ENCODE data around the gene APBB2. TPM values are rescaled to one million over a fixed set of nuclear protein-coding genes. Genes with fewer than 3 reads are reported as not detected.

APBB2 gene
- total RNA-seq, 1 experiment from 2014 or later: 17.7 TPM

DNA sequence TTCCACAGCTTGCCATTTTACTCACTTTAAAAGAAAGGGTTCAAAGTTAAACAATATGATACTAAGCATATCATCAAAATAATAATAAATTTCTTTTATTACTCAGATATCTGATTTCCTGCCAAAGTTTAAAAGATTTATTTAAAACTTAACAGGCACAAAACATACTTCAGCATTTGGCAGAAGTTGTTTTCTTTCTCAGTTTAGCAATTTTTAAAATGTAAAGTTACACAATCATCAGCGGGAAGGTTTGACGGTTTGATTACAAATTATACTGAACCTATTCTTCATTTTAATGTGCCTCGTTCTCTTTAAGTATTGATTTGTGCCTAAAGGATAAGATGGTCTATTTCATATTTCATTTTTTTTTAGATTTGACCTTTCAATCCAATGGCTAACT lies 227.2 kb downstream of the APBB2 start:
- H3K36me3 Mint-ChIP-seq (ENCODE audit: insufficient read depth, unreplicated experiment): no peaks in the 10 kb centered on the region
- H3K4me1 Mint-ChIP-seq (ENCODE audit: low read depth, unreplicated experiment): peaks cover 8% of the 10 kb centered on the region
- TF ChIP-seq, protein P1, sequence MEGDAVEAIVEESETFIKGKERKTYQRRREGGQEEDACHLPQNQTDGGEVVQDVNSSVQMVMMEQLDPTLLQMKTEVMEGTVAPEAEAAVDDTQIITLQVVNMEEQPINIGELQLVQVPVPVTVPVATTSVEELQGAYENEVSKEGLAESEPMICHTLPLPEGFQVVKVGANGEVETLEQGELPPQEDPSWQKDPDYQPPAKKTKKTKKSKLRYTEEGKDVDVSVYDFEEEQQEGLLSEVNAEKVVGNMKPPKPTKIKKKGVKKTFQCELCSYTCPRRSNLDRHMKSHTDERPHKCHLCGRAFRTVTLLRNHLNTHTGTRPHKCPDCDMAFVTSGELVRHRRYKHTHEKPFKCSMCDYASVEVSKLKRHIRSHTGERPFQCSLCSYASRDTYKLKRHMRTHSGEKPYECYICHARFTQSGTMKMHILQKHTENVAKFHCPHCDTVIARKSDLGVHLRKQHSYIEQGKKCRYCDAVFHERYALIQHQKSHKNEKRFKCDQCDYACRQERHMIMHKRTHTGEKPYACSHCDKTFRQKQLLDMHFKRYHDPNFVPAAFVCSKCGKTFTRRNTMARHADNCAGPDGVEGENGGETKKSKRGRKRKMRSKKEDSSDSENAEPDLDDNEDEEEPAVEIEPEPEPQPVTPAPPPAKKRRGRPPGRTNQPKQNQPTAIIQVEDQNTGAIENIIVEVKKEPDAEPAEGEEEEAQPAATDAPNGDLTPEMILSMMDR (IDR thresholded peaks at IDR 0.05; ENCODE audit: unreplicated experiment): no peak
- intact Hi-C loops (cut with micrococcal nuclease; ENCODE audit: unreplicated experiment): no loop called here
- H3K4me3 Mint-ChIP-seq (ENCODE audit: low read depth, unreplicated experiment): no peak overlapping the region
- H3K27ac Mint-ChIP-seq (ENCODE audit: unreplicated experiment): no peak overlapping the region
- DNase-seq: no peak
- BruUV-seq (replicated peaks): no TSS peak
- no peaks in the 10 kb centered on the region for H3K9me3 Mint-ChIP-seq (ENCODE audit: low read depth, unreplicated experiment)
- CTCF ChIA-PET: interaction anchor here (0.5 kb wide), 1 partner anchor 901 kb away, joined by 5 read pairs; no protein-coding TSS in a partner anchor
- no peaks in the 10 kb centered on the region for H3K27me3 Mint-ChIP-seq (ENCODE audit: unreplicated experiment)

DNA sequence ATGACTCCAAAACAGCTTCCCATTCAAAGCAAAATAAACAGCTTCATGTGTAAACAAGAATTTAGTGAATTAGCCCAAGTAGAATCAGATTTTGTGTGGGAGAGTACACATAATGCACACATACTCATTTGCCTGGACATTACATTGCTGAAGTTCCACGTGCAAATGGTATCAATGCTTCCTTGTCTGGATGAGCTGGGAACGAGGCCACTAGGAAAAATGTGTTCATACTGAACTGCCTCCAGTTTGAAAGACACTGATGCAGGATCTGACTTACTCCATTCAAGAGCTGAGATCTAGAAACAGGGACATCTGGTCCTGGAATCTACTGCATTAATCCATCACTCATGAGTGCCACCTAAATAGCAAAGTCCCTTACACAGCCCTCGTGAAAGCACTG lies 228.0 kb downstream of the APBB2 start:
- H3K4me3 Mint-ChIP-seq (ENCODE audit: low read depth, unreplicated experiment): no peak overlapping the region
- no peaks in the 10 kb centered on the region for H3K9me3 Mint-ChIP-seq (ENCODE audit: low read depth, unreplicated experiment)
- DNase-seq: no peak
- no peaks in the 10 kb centered on the region for H3K36me3 Mint-ChIP-seq (ENCODE audit: insufficient read depth, unreplicated experiment)
- BruUV-seq (replicated peaks): no TSS peak
- H3K4me1 Mint-ChIP-seq (ENCODE audit: low read depth, unreplicated experiment): peaks cover 2% of the 10 kb centered on the region
- intact Hi-C loops (cut with micrococcal nuclease; ENCODE audit: unreplicated experiment): no loop called here
- CTCF ChIA-PET: interaction anchor here (0.5 kb wide), 1 partner anchor 901 kb away, joined by 5 read pairs; no protein-coding TSS in a partner anchor
- no peaks in the 10 kb centered on the region for H3K27me3 Mint-ChIP-seq (ENCODE audit: unreplicated experiment)
- TF ChIP-seq, protein P1 (IDR thresholded peaks at IDR 0.05; ENCODE audit: unreplicated experiment): no peak
- H3K27ac Mint-ChIP-seq (ENCODE audit: unreplicated experiment): no peak overlapping the region

DNA sequence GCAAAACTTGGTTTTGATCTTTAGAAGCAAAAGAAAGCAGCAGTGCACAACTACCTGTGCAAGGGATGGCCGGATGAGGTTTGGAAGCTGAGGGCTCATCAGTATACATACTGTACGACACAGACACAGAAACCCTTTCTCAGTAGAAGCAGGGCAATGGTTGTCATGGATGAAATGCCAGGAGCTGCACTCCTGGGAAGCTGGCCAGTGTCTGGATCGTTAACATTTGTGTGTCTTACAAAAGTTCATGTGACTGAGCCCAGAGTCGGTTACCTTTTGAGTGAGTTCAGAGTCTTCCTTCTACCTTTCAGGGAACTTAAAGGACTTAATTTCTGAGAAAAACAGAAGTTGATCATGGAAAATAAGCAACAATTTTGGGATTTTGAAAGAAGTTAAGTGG lies 230.3 kb downstream of the APBB2 start:
- intact Hi-C loops (cut with micrococcal nuclease; ENCODE audit: unreplicated experiment): no loop called here
- Mint-ChIP-seq H3K4me3 (ENCODE audit: low read depth, unreplicated experiment) (no peak overlapping the region), H3K27me3 (ENCODE audit: unreplicated experiment) (no peaks in the 10 kb centered on the region), H3K27ac (ENCODE audit: unreplicated experiment) (no peak overlapping the region), H3K36me3 (ENCODE audit: insufficient read depth, unreplicated experiment) (no peaks in the 10 kb centered on the region), H3K4me1 (ENCODE audit: low read depth, unreplicated experiment) (no peaks in the 10 kb centered on the region), H3K9me3 (ENCODE audit: low read depth, unreplicated experiment) (no peaks in the 10 kb centered on the region)
- CTCF ChIA-PET: interaction anchor here (1.1 kb wide), 1 partner anchor 16 kb away, joined by 4 read pairs; no protein-coding TSS in a partner anchor
- no TSS peak for BruUV-seq (replicated peaks)
- TF ChIP-seq, protein P1 (IDR thresholded peaks at IDR 0.05; ENCODE audit: unreplicated experiment): no peak
- DNase-seq: no peak

DNA sequence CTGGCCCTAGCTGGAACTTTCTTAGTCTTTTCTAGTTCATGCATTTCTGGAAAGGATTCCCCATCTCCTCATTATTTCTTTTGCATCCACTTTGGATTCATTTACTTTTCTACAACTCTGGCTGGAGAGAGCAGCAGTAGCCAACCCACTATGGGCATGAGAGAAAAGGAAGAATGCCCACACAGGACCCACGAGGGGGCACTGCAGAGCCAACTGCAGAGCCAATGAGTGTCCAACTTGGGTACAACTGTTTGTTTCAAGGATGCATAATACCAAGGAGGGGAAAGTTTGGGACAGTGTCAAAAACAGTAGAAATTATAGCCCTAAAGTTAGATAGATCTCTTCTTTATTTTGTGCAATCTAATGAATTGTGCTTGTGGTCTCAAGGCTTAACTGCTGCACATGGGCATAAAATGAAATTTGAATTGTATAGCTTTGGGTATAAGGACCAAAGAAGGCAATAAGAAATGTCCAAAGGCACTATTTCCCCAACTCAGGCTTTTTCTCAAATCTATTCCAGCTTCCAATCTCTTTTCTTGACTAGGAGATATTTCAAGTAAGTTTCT lies 233.9 kb downstream of the APBB2 start:
- no TSS peak for BruUV-seq (replicated peaks)
- H3K4me1 Mint-ChIP-seq (ENCODE audit: low read depth, unreplicated experiment): no peaks in the 10 kb centered on the region
- intact Hi-C loops (cut with micrococcal nuclease; ENCODE audit: unreplicated experiment): no loop called here
- H3K27ac Mint-ChIP-seq (ENCODE audit: unreplicated experiment): no peak overlapping the region
- no peaks in the 10 kb centered on the region for H3K36me3 Mint-ChIP-seq (ENCODE audit: insufficient read depth, unreplicated experiment)
- CTCF ChIA-PET: interaction anchor here (1.0 kb wide), 1 partner anchor 234 kb away, joined by 3 read pairs; the partner anchor contains the start of gene APBB2
- TF ChIP-seq, protein P1 (IDR thresholded peaks at IDR 0.05; ENCODE audit: unreplicated experiment): peak; percentile 19
- H3K27me3 Mint-ChIP-seq (ENCODE audit: unreplicated experiment): no peaks in the 10 kb centered on the region
- H3K9me3 Mint-ChIP-seq (ENCODE audit: low read depth, unreplicated experiment): no peaks in the 10 kb centered on the region
- DNase-seq: no peak
- no peak overlapping the region for H3K4me3 Mint-ChIP-seq (ENCODE audit: low read depth, unreplicated experiment)
